Esophagus muscularis mucosa (tissue), 4 donors: ENCODE data around the gene NRSN2. TPM values are rescaled to one million over a fixed set of nuclear protein-coding genes. Genes with fewer than 3 reads are reported as not detected.
"Not testable (repeated sequence)": the region's sequence is repeated elsewhere in the genome, so short reads cannot be mapped to it uniquely, and the experiment has no call there.

Experiments used
- DNase-seq: peaks from one replicate; pipeline ENCODE4 v3.0.0-alpha.2; 2017; ENCODE audit errors: extremely low spot score
- H3K27ac ChIP-seq, 4 donors: fragments of 200-600 bp; sonication (generic); replicated peaks in 1 of 4; 1 replicate in 3 of 4; 2 replicates in 1 of 4; pipeline ENCODE4 v1.5.1; 2016 to 2019; ENCODE audit warnings: mild to moderate bottlenecking in 1 of 4
- H3K27me3 ChIP-seq, 4 donors: fragments of 200-600 bp; sonication (generic); one replicate each; pipeline versions ENCODE4 v1.5.1 to v1.6.0; 2016 to 2019
- H3K36me3 ChIP-seq, 4 donors: fragments of 200-600 bp; sonication (generic); one replicate each; pipeline ENCODE4 v1.5.1; 2016 to 2019
- H3K4me1 ChIP-seq, 4 donors: fragments of 200-600 bp; sonication (generic); one replicate each; pipeline ENCODE4 v1.5.1; 2016 to 2019
- H3K4me3 ChIP-seq, 4 donors: fragments of 200-600 bp; sonication (generic); 1 replicate in 2 of 4; 2 replicates in 2 of 4; pipeline ENCODE4 v1.5.1; 2016 to 2019; ENCODE audit warnings: mild to moderate bottlenecking in 4 of 4, moderate library complexity in 1 of 4
- H3K9me3 ChIP-seq, 4 donors: fragments of 200-600 bp; sonication (generic); 1 replicate in 3 of 4; 2 replicates in 1 of 4; pipeline ENCODE4 v1.5.1; 2016 to 2019
- EP300 ChIP-seq: sonication (generic); formaldehyde crosslinking; IDR thresholded peaks from one replicate; pipeline ENCODE4 v1.6.1; 2017; ENCODE audit warnings: antibody characterized with exemption
- POLR2A ChIP-seq: fragments of 450-650 bp; IDR thresholded peaks from one replicate; pipeline ENCODE4 v1.6.1; 2017; ENCODE audit warnings: antibody characterized with exemption, moderate library complexity, mild to moderate bottlenecking, low read depth
- POLR2AphosphoS5 ChIP-seq, 2 donors: sonication (generic); formaldehyde crosslinking; IDR thresholded peaks; one replicate each; pipeline ENCODE4 v1.6.1; 2017; ENCODE audit warnings: antibody characterized with exemption in 2 of 2
- WGBS: methylation state at CpG from one replicate; pipeline ENCODE4 v1.1.5; 2018; 5-methylcytosine and 5-hydroxymethylcytosine counted together
- intact Hi-C: fragments of 100-400 bp; cut with DNase I; formaldehyde crosslinking; loops from one replicate; pipeline ENCODE4 v1.15.1; 2023
- total RNA-seq, 4 donors: library from RNA; depleted of rRNA; stranded (reverse); fragments of >200 nt; gene quantifications; one replicate each; pipeline versions ENCODE4 v1.1.0 to v1.2.1, GENCODE V29; 2016
- TF ChIP-seq, protein P1 (sequence below), 3 experiments: fragments of 200-600 bp in 2 of 3; fragments of 450-650 bp in 1 of 3; sonication (generic) in 2 of 3; IDR thresholded peaks; one replicate each; pipeline ENCODE4 v1.5.1; 2017 to 2019; ENCODE audit warnings: antibody characterized with exemption in 3 of 3, mild to moderate bottlenecking in 2 of 3, moderate library complexity in 1 of 3

Gene NRSN2
- total RNA-seq, 4 donors from 2014 or later: 20.8 to 72.8 (median 48.9) TPM

DNA sequence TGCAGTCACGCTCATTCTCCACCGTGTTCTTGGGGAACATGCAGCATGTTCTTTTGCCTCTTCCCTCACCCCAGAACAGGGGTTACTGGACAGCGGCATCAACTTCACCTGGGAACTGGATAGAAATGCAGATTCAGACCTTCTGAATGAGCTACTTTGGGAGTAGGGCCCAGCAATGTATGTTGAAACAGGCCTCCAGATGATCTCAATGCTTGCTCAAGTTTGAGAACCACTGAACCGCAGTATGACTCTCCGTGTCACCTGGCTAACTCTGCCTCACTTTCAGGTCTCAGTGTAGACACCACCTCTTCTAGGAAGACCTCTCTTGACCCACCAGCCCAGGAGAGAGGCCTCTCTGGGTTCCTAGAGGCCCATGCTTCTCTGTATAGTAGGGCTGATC lies 38.5 kb downstream of the NRSN2 start:
- no peak overlapping the region for H3K4me3 ChIP-seq
- H3K27me3 ChIP-seq: peaks cover 0 to 25% (median 11%) of the 10 kb centered on the region in 4 donors
- H3K27ac ChIP-seq: no peak overlapping the region
- no peak for TF ChIP-seq POLR2A
- TF ChIP-seq POLR2AphosphoS5 (IDR thresholded peaks at IDR 0.05): no peak
- no peak for TF ChIP-seq EP300
- TF ChIP-seq, protein P1, sequence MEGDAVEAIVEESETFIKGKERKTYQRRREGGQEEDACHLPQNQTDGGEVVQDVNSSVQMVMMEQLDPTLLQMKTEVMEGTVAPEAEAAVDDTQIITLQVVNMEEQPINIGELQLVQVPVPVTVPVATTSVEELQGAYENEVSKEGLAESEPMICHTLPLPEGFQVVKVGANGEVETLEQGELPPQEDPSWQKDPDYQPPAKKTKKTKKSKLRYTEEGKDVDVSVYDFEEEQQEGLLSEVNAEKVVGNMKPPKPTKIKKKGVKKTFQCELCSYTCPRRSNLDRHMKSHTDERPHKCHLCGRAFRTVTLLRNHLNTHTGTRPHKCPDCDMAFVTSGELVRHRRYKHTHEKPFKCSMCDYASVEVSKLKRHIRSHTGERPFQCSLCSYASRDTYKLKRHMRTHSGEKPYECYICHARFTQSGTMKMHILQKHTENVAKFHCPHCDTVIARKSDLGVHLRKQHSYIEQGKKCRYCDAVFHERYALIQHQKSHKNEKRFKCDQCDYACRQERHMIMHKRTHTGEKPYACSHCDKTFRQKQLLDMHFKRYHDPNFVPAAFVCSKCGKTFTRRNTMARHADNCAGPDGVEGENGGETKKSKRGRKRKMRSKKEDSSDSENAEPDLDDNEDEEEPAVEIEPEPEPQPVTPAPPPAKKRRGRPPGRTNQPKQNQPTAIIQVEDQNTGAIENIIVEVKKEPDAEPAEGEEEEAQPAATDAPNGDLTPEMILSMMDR (IDR thresholded peaks at IDR 0.05): no peak
- no peak for DNase-seq
- no peaks in the 10 kb centered on the region for H3K9me3 ChIP-seq
- intact Hi-C loops: no loop called here
- WGBS: 95% methylated on average over 5 of the region's 5 CpGs
- peaks cover 5 to 21% (median 19%) of the 10 kb centered on the region in 4 donors for H3K4me1 ChIP-seq
- peaks cover 0 to 20% (median 13%) of the 10 kb centered on the region in 4 donors for H3K36me3 ChIP-seq

DNA sequence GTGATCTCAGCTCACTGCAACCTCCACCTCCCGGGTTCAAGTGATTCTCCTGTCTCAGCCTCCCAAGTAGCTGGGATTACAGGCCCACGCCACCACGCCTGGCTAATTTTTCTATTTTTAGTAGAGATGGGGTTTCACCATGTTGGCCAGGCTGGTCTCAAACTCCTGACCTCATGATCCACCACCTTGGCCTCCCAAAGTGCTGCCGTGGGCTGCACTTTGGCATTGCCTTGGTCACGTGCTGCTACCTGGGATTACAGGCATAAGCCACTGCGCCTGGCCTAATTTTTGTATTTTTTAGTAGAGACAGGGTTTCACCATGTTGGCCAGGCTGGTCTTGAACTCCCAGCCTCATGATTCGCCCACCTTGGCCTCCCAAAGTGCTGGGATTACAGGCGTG lies 39.7 kb downstream of the NRSN2 start:
- Histone ChIP-seq H3K36me3 (peaks cover 0 to 27% (median 19%) of the 10 kb centered on the region in 4 donors), H3K27me3 (peaks cover 0 to 14% (median 3%) of the 10 kb centered on the region in 4 donors)
- DNase-seq, H3K9me3 ChIP-seq, H3K27ac ChIP-seq, intact Hi-C loops, H3K4me1 ChIP-seq, H3K4me3 ChIP-seq: not testable (repeated sequence)
- WGBS: 98% methylated on average over 8 of the region's 8 CpGs

GRCh38 chr20:387520-387919 lies 40.6 kb downstream of the NRSN2 start:
- H3K4me1 ChIP-seq: peaks cover 0 to 1% (median under 1%) of the 10 kb centered on the region in 4 donors
- H3K4me3 ChIP-seq: no peak overlapping the region
- peaks cover 0 to 33% (median 21%) of the 10 kb centered on the region in 4 donors for H3K36me3 ChIP-seq
- intact Hi-C loops: no loop called here
- 93% methylated on average over 3 of the region's 3 CpGs for WGBS
- H3K9me3 ChIP-seq: no peaks in the 10 kb centered on the region
- no peak for DNase-seq
- H3K27me3 ChIP-seq: peaks cover 0 to 5% (median 0%) of the 10 kb centered on the region in 4 donors
- no peak overlapping the region for H3K27ac ChIP-seq
- TF ChIP-seq POLR2AphosphoS5 (IDR thresholded peaks at IDR 0.05) (no peak), POLR2A (no peak), EP300 (no peak)
- TF ChIP-seq, protein P1 (IDR thresholded peaks at IDR 0.05): no peak

GRCh38 chr20:388034-388994 lies 41.4 kb downstream of the NRSN2 start:
- H3K27me3 ChIP-seq: no peaks in the 10 kb centered on the region
- intact Hi-C loops: no loop called here
- H3K4me1 ChIP-seq: no peaks in the 10 kb centered on the region
- no peaks in the 10 kb centered on the region for H3K9me3 ChIP-seq
- no peak overlapping the region for H3K4me3 ChIP-seq
- 89% methylated on average over 19 of the region's 21 CpGs for WGBS
- TF ChIP-seq POLR2A (no peak), EP300 (no peak)
- H3K36me3 ChIP-seq: peaks cover 0 to 33% (median 25%) of the 10 kb centered on the region in 4 donors
- DNase-seq: no peak
- H3K27ac ChIP-seq: no peak overlapping the region

DNA sequence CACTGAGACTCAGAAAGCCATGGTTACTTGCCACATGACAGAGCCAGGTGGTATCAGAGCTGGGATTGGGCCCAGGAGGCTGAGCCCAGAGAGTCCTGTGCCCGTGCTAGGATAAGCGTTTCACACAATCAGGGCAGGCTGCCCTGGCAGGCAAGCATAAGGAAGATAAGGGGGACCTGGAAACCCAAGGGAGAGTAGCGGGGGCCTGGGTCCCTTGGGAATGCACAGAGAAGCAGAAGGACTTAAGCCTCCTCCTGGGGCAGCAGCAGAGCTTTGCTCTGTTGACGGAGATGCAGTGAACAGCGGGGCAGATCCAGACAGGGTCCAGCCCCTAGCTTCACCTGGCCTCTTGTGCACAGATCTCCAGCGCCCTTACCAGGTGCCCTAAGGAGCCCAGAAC lies 42.3 kb downstream of the NRSN2 start:
- Histone ChIP-seq H3K9me3 (no peaks in the 10 kb centered on the region), H3K4me1 (no peaks in the 10 kb centered on the region), H3K27me3 (no peaks in the 10 kb centered on the region), H3K27ac (no peak overlapping the region), H3K4me3 (no peak overlapping the region), H3K36me3 (peaks cover 0 to 41% (median 28%) of the 10 kb centered on the region in 4 donors)
- 80% methylated on average over 6 of the region's 6 CpGs for WGBS
- TF ChIP-seq EP300: no peak
- TF ChIP-seq, protein P1 (IDR thresholded peaks at IDR 0.05): no peak
- no peak for TF ChIP-seq POLR2AphosphoS5 (IDR thresholded peaks at IDR 0.05)
- no peak for TF ChIP-seq POLR2A
- intact Hi-C loops: no loop called here
- DNase-seq: no peak
